Colonic mucosa (tissue), 4 donors: ENCODE measurements around the gene EIF4E1B. TPM values are rescaled to one million over a fixed set of nuclear protein-coding genes. Genes with fewer than 3 reads are reported as not detected.

ENCODE experiments used
- DNase-seq: peaks from one replicate; pipeline ENCODE4 v3.0.0-alpha.2; 2020
- H3K27ac ChIP-seq: fragments of 200-600 bp; one replicate; pipeline ENCODE4 v1.8.0; 2021
- H3K27me3 ChIP-seq: fragments of 200-600 bp; one replicate; pipeline ENCODE4 v1.8.0; 2021
- H3K36me3 ChIP-seq: fragments of 200-600 bp; one replicate; pipeline ENCODE4 v1.8.0; 2021
- H3K4me1 ChIP-seq: fragments of 200-600 bp; one replicate; pipeline ENCODE4 v1.8.0; 2021; ENCODE audit warnings: mild to moderate bottlenecking
- H3K4me3 ChIP-seq: fragments of 200-600 bp; one replicate; pipeline ENCODE4 v1.8.0; 2021
- H3K9ac ChIP-seq, 2 donors: one replicate each; pipeline ENCODE4 v1.7.0; 2013; ENCODE audit warnings: control low read depth in 2 of 2, low read depth in 2 of 2, low read length in 2 of 2
- H3K9me3 ChIP-seq: fragments of 200-600 bp; one replicate; pipeline ENCODE4 v1.8.0; 2021
- CTCF ChIP-seq: fragments of 200-600 bp; IDR thresholded peaks from one replicate; pipeline ENCODE4 v1.8.0; 2022; ENCODE audit warnings: antibody characterized with exemption, mild to moderate bottlenecking
- intact Hi-C: fragments of 100-400 bp; cut with DNase I; formaldehyde crosslinking; loops from one replicate; pipeline ENCODE4 v1.14.1; 2022
- total RNA-seq, 2 donors: library from RNA; stranded (reverse); fragmentation: NEBNext Ultra II Directional in 1 of 2; extraction: Animal tissue kit (Norgen Biotek cat#: 25700) in 1 of 2; gene quantifications; one replicate each; pipeline ENCODE4 v1.2.1, GENCODE V29; 2021
- donor health status: healthy.
- donor health status: DM: no; HTN: no; CAD: no.
- donor health status: DM: no; HTN: no; CAD: no.

Gene EIF4E1B
- total RNA-seq, 2 donors from 2014 or later = not detected

- H3K36me3 ChIP-seq = no peaks in the 10 kb centered on the region
- no peak overlapping the region for H3K4me3 ChIP-seq
- DNase-seq = no peak
- intact Hi-C loops = no loop called here
- no peaks in the 10 kb centered on the region for H3K4me1 ChIP-seq
- TF ChIP-seq CTCF = no peak
- no peak overlapping the region for H3K27ac ChIP-seq
- H3K27me3 ChIP-seq = peaks cover 29% of the 10 kb centered on the region
- H3K9ac ChIP-seq = no peak overlapping the region
- no peaks in the 10 kb centered on the region for H3K9me3 ChIP-seq
Observed at GRCh38 chr5:176619569-176620332, 10.7 kb upstream of the EIF4E1B start.

GRCh38 chr5:176620333-176620981 lies 10.0 kb upstream of the EIF4E1B start:
- DNase-seq = no peak
- Histone ChIP-seq H3K27ac (no peak overlapping the region), H3K9me3 (no peaks in the 10 kb centered on the region), H3K9ac (no peak overlapping the region), H3K4me3 (no peak overlapping the region), H3K4me1 (no peaks in the 10 kb centered on the region), H3K36me3 (no peaks in the 10 kb centered on the region), H3K27me3 (peaks cover 36% of the 10 kb centered on the region)
- TF ChIP-seq CTCF = no peak
- intact Hi-C loops = no loop called here

DNA sequence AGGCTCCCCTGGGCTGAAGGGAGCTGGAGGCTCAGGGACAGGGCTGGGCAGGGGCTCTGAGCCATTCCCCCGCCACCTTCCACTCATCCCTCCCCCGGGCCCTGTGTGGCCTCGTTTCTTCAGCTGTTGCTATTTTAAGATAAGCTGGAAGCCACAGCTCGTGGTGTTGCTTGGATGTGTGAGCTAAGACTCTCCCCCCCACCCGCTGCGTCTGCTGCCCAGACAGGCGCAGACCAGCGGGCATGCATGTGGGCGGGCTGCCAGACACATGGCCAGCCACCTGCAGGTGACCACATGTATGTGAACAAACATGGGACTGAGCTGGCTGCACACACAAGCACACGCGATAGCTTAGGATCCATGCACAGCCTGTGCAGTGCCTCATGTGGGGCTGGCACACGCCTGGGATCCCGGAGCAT lies 8.8 kb upstream of the EIF4E1B start:
- DNase-seq = no peak

GRCh38 chr5:176624142-176624541 lies 6.3 kb upstream of the EIF4E1B start:
- Histone ChIP-seq H3K27me3 (peaks cover 58% of the 10 kb centered on the region), H3K36me3 (no peaks in the 10 kb centered on the region), H3K27ac (no peak overlapping the region), H3K4me3 (no peak overlapping the region), H3K9me3 (no peaks in the 10 kb centered on the region), H3K4me1 (no peaks in the 10 kb centered on the region), H3K9ac (no peak overlapping the region)
- intact Hi-C loops = no loop called here
- DNase-seq = no peak
- TF ChIP-seq CTCF = no peak

More for the DNA sequence above, 8.8 kb upstream of the EIF4E1B start:
- intact Hi-C loops = no loop called here
- Histone ChIP-seq H3K9me3 (no peaks in the 10 kb centered on the region), H3K4me1 (no peaks in the 10 kb centered on the region), H3K27ac (no peak overlapping the region), H3K9ac (no peak overlapping the region), H3K4me3 (no peak overlapping the region), H3K36me3 (no peaks in the 10 kb centered on the region), H3K27me3 (peaks cover 44% of the 10 kb centered on the region)
- no peak for TF ChIP-seq CTCF

- Histone ChIP-seq H3K27ac (no peak overlapping the region), H3K4me1 (peaks cover 4% of the 10 kb centered on the region), H3K36me3 (no peaks in the 10 kb centered on the region), H3K4me3 (no peak overlapping the region), H3K9ac (no peak overlapping the region), H3K9me3 (no peaks in the 10 kb centered on the region), H3K27me3 (peaks cover 58% of the 10 kb centered on the region)
- intact Hi-C loops = no loop called here
- TF ChIP-seq CTCF = no peak
- DNase-seq = no peak
Observed at GRCh38 chr5:176624938-176625337, 5.5 kb upstream of the EIF4E1B start.
